A549 (cell line): ENCODE results near the gene LRG1.

Source experiments
- ESRRA ChIP-seq: fragments of 150-350 bp; IDR thresholded peaks from 2 replicates; pipeline ENCODE4 v1.6.1; 2014; ENCODE audit warnings: mild to moderate bottlenecking, low read length, borderline replicate concordance
- POLR2A ChIP-seq: IDR thresholded peaks from 2 replicates; pipeline ENCODE4 v1.6.1; 2012; ENCODE audit warnings: mild to moderate bottlenecking, low read length
- TF ChIP-seq, protein P1 (sequence below): IDR thresholded peaks from 2 replicates; pipeline ENCODE4 v1.6.1; 2012
- TF ChIP-seq, protein P2 (sequence below): fragments of >200 bp; sonication (Bioruptor Twin); formaldehyde crosslinking; IDR thresholded peaks from 3 replicates; pipeline ENCODE4 v1.5.1; 2016
- TF ChIP-seq, protein P3 (sequence below): fragments of 450-650 bp; IDR thresholded peaks from 2 replicates; pipeline ENCODE4 v1.6.1; 2014; ENCODE audit warnings: antibody characterized with exemption

DNA sequence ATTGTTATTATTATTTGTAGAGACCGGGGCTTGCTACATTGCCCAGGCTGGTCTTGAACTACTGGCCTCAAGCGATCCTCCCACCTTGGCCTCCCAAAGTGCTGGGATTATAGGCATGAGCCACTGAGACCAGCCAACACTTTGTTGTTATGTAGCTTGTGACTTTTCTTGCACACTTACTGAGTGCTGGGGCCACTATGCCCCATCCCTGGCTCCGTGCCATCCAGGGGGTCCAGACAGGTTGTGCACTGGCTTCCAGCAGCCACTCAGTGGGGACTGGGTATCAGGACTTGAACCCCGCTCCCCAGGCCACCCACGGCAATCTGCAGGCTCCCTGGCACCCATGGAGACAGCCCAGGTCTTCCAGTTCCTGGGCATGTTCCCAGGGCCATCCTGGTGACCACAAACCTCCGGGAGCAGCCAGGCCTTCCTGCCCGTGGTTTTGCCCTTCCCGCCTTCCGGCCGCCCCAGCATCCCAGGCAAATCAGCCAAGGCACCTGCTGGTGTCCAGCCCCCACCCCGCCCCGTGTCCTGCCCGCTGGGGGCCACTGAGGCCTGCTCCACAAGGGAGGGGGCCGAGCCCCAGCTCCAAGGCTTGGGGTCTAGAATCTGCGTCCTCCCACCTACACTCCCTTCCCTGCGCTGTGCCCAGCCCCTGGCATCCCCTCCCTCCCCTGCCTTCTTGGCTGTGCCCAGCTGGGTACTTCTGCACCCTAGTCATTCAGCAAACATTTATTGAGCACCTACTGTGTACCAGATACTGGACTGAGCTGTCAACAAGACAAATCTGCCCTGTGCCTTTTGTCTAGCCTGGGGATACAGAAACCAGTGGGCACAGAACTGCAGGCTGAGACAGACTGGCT, 43.4 kb upstream of the LRG1 start:
- TF ChIP-seq ESRRA (no peak), POLR2A (no peak)
- TF ChIP-seq, protein P1, sequence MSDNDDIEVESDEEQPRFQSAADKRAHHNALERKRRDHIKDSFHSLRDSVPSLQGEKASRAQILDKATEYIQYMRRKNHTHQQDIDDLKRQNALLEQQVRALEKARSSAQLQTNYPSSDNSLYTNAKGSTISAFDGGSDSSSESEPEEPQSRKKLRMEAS, result no peak
- TF ChIP-seq, protein P2, sequence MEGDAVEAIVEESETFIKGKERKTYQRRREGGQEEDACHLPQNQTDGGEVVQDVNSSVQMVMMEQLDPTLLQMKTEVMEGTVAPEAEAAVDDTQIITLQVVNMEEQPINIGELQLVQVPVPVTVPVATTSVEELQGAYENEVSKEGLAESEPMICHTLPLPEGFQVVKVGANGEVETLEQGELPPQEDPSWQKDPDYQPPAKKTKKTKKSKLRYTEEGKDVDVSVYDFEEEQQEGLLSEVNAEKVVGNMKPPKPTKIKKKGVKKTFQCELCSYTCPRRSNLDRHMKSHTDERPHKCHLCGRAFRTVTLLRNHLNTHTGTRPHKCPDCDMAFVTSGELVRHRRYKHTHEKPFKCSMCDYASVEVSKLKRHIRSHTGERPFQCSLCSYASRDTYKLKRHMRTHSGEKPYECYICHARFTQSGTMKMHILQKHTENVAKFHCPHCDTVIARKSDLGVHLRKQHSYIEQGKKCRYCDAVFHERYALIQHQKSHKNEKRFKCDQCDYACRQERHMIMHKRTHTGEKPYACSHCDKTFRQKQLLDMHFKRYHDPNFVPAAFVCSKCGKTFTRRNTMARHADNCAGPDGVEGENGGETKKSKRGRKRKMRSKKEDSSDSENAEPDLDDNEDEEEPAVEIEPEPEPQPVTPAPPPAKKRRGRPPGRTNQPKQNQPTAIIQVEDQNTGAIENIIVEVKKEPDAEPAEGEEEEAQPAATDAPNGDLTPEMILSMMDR, result no peak
- TF ChIP-seq, protein P3, sequence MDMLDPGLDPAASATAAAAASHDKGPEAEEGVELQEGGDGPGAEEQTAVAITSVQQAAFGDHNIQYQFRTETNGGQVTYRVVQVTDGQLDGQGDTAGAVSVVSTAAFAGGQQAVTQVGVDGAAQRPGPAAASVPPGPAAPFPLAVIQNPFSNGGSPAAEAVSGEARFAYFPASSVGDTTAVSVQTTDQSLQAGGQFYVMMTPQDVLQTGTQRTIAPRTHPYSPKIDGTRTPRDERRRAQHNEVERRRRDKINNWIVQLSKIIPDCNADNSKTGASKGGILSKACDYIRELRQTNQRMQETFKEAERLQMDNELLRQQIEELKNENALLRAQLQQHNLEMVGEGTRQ, result no peak
